HG03571 (cell line): Measurements from ENCODE around the gene MAS1.
A peak's percentile ranks its signal among the peaks of the same experiment; 100 is the strongest.
"Not testable (repeated sequence)": the region's sequence is repeated elsewhere in the genome, so short reads cannot be mapped to it uniquely, and the experiment has no call there.

Experiments used
- ATAC-seq: cut with Tn5 transposase; IDR thresholded peaks from one replicate; pipeline ENCODE4 v1.9.1; 2021; ENCODE audit not compliant: unreplicated experiment

Gene MAS1

GRCh38 chr6:159915397-159915796, 24.6 kb downstream of the MAS1 start:
- ATAC-seq, result no peak

- ATAC-seq, result no peak
Observed at GRCh38 chr6:159916237-159916636, 25.4 kb downstream of the MAS1 start.

- ATAC-seq, result no peak
Observed at GRCh38 chr6:159916752-159917151, 26.0 kb downstream of the MAS1 start.

- ATAC-seq, result no peak
Observed at GRCh38 chr6:159919011-159919511, 28.3 kb downstream of the MAS1 start.

GRCh38 chr6:159919800-159920199, 29.0 kb downstream of the MAS1 start:
- no peak for ATAC-seq

- not testable (repeated sequence) for ATAC-seq
Observed at GRCh38 chr6:159924150-159924549, 33.4 kb downstream of the MAS1 start.

- ATAC-seq, result no peak
Observed at GRCh38 chr6:159926542-159927203, 35.9 kb downstream of the MAS1 start.

- no peak for ATAC-seq
Observed at GRCh38 chr6:159929819-159930218, 39.0 kb downstream of the MAS1 start.

- ATAC-seq, result peak; percentile 97
Observed at GRCh38 chr6:159931112-159931511, 40.3 kb downstream of the MAS1 start.

GRCh38 chr6:159931846-159932245, 41.1 kb downstream of the MAS1 start:
- ATAC-seq, result no peak

- no peak for ATAC-seq
Observed at GRCh38 chr6:159933077-159933476, 42.3 kb downstream of the MAS1 start.

- no peak for ATAC-seq
Observed at GRCh38 chr6:159934181-159934580, 43.4 kb downstream of the MAS1 start.

- no peak for ATAC-seq
Observed at GRCh38 chr6:159935065-159935464, 44.3 kb downstream of the MAS1 start.

GRCh38 chr6:159935633-159936032, 44.8 kb downstream of the MAS1 start:
- ATAC-seq, result no peak

GRCh38 chr6:159939591-159940016, 48.8 kb downstream of the MAS1 start:
- ATAC-seq, result no peak
